Measurements from ENCODE around the gene MAP4K2.

MAP4K2 gene

GRCh38 chr11:64759722-64760719 is 43.0 kb downstream of the MAP4K2 start, which contains the start of gene PYGM:
TSS of gene PYGM (minus strand) at chr11:64759974. CDS start at chr11:64759898, 76 bp downstream.
- TF ChIP-seq ZBTB7A (IDR thresholded peaks at IDR 0.05; ENCODE audit: low read depth) (peak; percentile 10; the same call in 1 of the 2 replicates), EGR1 (IDR thresholded peaks at IDR 0.05) (no peak)

GRCh38 chr11:64759131-64759721 is 43.8 kb downstream of the MAP4K2 start:
- TF ChIP-seq TEAD4 (IDR thresholded peaks at IDR 0.05) (no peak), CEBPB (IDR thresholded peaks at IDR 0.05) (no peak), RAD21 (IDR thresholded peaks at IDR 0.05; ENCODE audit: low read depth) (no peak), FOXM1 (IDR thresholded peaks at IDR 0.05; ENCODE audit: borderline replicate concordance, low read depth) (no peak), EP300 (IDR thresholded peaks at IDR 0.05; ENCODE audit: borderline replicate concordance) (no peak), NFIC (IDR thresholded peaks at IDR 0.05) (no peak), USF1 (IDR thresholded peaks at IDR 0.05) (no peak)

- no peak for TF ChIP-seq NFIC (IDR thresholded peaks at IDR 0.05)
- TF ChIP-seq FOXM1 (IDR thresholded peaks at IDR 0.05; ENCODE audit: borderline replicate concordance, low read depth), result no peak
- no peak for TF ChIP-seq EP300 (IDR thresholded peaks at IDR 0.05; ENCODE audit: borderline replicate concordance)
- TF ChIP-seq CEBPB (IDR thresholded peaks at IDR 0.05), result no peak
- TF ChIP-seq TAF1 (IDR thresholded peaks at IDR 0.05; ENCODE audit: low read depth), result no peak
- no peak for TF ChIP-seq REST (IDR thresholded peaks at IDR 0.05; ENCODE audit: low read depth)
- TF ChIP-seq TEAD4 (IDR thresholded peaks at IDR 0.05), result no peak
- no peak for TF ChIP-seq EGR1 (IDR thresholded peaks at IDR 0.05)
- TF ChIP-seq ZBTB7A (IDR thresholded peaks at IDR 0.05; ENCODE audit: low read depth), result no peak
- no peak for TF ChIP-seq TCF12 (IDR thresholded peaks at IDR 0.05; ENCODE audit: low read depth)
- no peak for TF ChIP-seq CREB1 (IDR thresholded peaks at IDR 0.05; ENCODE audit: low read depth)
- no peak for TF ChIP-seq USF1 (IDR thresholded peaks at IDR 0.05)
- no peak for TF ChIP-seq RAD21 (IDR thresholded peaks at IDR 0.05; ENCODE audit: low read depth)
- no peak for TF ChIP-seq MAX (IDR thresholded peaks at IDR 0.05)
- TF ChIP-seq YY1 (IDR thresholded peaks at IDR 0.05; ENCODE audit: low read depth), result no peak
These were observed 44.5 kb downstream of the MAP4K2 start for GRCh38 chr11:64758330-64759079.

- no peak for TF ChIP-seq REST (IDR thresholded peaks at IDR 0.05; ENCODE audit: low read depth)
- no peak for TF ChIP-seq EGR1 (IDR thresholded peaks at IDR 0.05)
- no peak for TF ChIP-seq NFIC (IDR thresholded peaks at IDR 0.05)
- TF ChIP-seq CEBPB (IDR thresholded peaks at IDR 0.05), result no peak
- TF ChIP-seq FOXM1 (IDR thresholded peaks at IDR 0.05; ENCODE audit: borderline replicate concordance, low read depth), result no peak
- TF ChIP-seq YY1 (IDR thresholded peaks at IDR 0.05; ENCODE audit: low read depth), result no peak
- TF ChIP-seq CREB1 (IDR thresholded peaks at IDR 0.05; ENCODE audit: low read depth), result no peak
These were observed 45.3 kb downstream of the MAP4K2 start for GRCh38 chr11:64757549-64758329.
